Measurements from ENCODE around the gene PRDM2.

- no peak for TF ChIP-seq ZFP3 (CRISPR knock-in tag; IDR thresholded peaks at IDR 0.05)
- TF ChIP-seq ZNF8 (CRISPR knock-in tag; IDR thresholded peaks at IDR 0.05), result no peak
- no peak for TF ChIP-seq CREB5 (CRISPR knock-in tag; IDR thresholded peaks at IDR 0.05; ENCODE audit: low read depth)
- TF ChIP-seq CSRNP3 (CRISPR knock-in tag; IDR thresholded peaks at IDR 0.05), result no peak
- TF ChIP-seq RARB (CRISPR knock-in tag; IDR thresholded peaks at IDR 0.05), result no peak
- no peak for TF ChIP-seq PPARA (CRISPR knock-in tag; IDR thresholded peaks at IDR 0.05; ENCODE audit: borderline replicate concordance)
- TF ChIP-seq ARNTL (CRISPR knock-in tag; IDR thresholded peaks at IDR 0.05; ENCODE audit: borderline replicate concordance, low read depth), result no peak
- no peak for TF ChIP-seq POU6F1 (CRISPR knock-in tag; IDR thresholded peaks at IDR 0.05; ENCODE audit: borderline replicate concordance, low read depth)
- TF ChIP-seq GLIS3 (CRISPR knock-in tag; IDR thresholded peaks at IDR 0.05), result no peak
- TF ChIP-seq ZNF565 (CRISPR knock-in tag; conservative IDR thresholded peaks at IDR 0.05; ENCODE audit: low read depth), result no peak
- TF ChIP-seq ZNF70 (CRISPR knock-in tag; IDR thresholded peaks at IDR 0.05), result no peak
Measured at GRCh38 chr1:13803546-13804239, 103.7 kb downstream of the PRDM2 start.

Data from SK-N-SH treated with all-trans-retinoic acid at 6 μM for 48 hours (cell line).